ENCODE measurements around the gene PIP5K1C.

PIP5K1C gene

GRCh38 chr19:3617463-3617862 is 82.8 kb downstream of the PIP5K1C start:
- H3K4me3 Mint-ChIP-seq, result no peak overlapping the region
- peaks cover 9% of the 10 kb centered on the region for H3K4me1 Mint-ChIP-seq (ENCODE audit: low read depth)
- H3K36me3 Mint-ChIP-seq, result no peaks in the 10 kb centered on the region
- no peak overlapping the region for H3K27ac Mint-ChIP-seq
- H3K9me3 Mint-ChIP-seq (ENCODE audit: low read depth), result no peaks in the 10 kb centered on the region
- no peaks in the 10 kb centered on the region for H3K27me3 Mint-ChIP-seq

- Mint-ChIP-seq H3K4me3 (no peak overlapping the region), H3K36me3 (no peaks in the 10 kb centered on the region), H3K4me1 (ENCODE audit: low read depth) (peaks cover 9% of the 10 kb centered on the region), H3K9me3 (ENCODE audit: low read depth) (no peaks in the 10 kb centered on the region), H3K27ac (no peak overlapping the region), H3K27me3 (no peaks in the 10 kb centered on the region)
Observed at GRCh38 chr19:3615524-3616135, 84.6 kb downstream of the PIP5K1C start.

GRCh38 chr19:3614858-3615505 is 85.3 kb downstream of the PIP5K1C start:
- no peaks in the 10 kb centered on the region for H3K9me3 Mint-ChIP-seq (ENCODE audit: low read depth)
- H3K27ac Mint-ChIP-seq, result no peak overlapping the region
- H3K4me3 Mint-ChIP-seq, result no peak overlapping the region
- peaks cover 9% of the 10 kb centered on the region for H3K4me1 Mint-ChIP-seq (ENCODE audit: low read depth)
- H3K36me3 Mint-ChIP-seq, result no peaks in the 10 kb centered on the region
- no peaks in the 10 kb centered on the region for H3K27me3 Mint-ChIP-seq

DNA sequence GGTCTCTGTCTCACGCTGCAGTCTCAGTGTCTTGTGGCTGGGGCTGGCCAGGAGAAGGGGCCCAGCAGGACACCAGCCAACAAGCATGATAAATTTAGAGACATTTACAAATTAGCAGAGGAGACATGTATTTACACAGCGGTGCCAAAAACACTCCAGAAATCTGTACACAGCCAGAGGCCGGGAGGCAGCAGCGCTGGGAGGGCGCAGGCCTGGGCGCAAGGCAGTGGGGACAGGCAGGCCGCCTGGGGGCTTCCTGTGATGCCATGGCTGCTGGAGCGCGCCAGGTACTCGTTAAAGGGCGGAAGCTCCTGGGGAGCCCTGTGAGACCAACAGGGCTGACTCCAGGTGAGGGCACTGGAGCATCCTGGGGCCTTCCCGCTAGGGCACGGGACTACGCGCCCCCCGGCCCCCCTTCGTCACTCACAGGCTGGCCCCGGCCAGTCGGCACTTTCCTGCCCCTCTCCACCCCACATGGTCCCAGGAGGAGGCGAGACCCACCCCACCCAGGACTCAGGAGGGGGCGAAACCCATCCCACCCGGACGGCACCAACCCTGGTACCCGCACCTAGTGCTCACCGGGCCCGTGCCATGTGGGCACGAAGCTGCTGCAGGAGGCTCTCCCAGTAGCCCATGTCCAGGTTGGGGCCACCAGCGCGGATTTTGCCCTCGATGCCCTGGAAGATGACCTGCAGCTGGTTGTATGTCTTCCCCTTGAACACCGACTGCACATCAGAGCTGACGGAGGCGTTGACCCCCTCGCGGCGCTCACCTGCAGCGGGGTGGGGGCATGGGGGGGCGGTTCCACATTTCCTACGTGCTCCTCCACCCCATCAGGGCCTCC is 86.2 kb downstream of the PIP5K1C start:
- no peak overlapping the region for H3K4me3 Mint-ChIP-seq
- H3K36me3 Mint-ChIP-seq, result no peaks in the 10 kb centered on the region
- H3K27me3 Mint-ChIP-seq, result no peaks in the 10 kb centered on the region
- no peak overlapping the region for H3K27ac Mint-ChIP-seq
- H3K4me1 Mint-ChIP-seq (ENCODE audit: low read depth), result peaks cover 9% of the 10 kb centered on the region
- no peaks in the 10 kb centered on the region for H3K9me3 Mint-ChIP-seq (ENCODE audit: low read depth)

DNA sequence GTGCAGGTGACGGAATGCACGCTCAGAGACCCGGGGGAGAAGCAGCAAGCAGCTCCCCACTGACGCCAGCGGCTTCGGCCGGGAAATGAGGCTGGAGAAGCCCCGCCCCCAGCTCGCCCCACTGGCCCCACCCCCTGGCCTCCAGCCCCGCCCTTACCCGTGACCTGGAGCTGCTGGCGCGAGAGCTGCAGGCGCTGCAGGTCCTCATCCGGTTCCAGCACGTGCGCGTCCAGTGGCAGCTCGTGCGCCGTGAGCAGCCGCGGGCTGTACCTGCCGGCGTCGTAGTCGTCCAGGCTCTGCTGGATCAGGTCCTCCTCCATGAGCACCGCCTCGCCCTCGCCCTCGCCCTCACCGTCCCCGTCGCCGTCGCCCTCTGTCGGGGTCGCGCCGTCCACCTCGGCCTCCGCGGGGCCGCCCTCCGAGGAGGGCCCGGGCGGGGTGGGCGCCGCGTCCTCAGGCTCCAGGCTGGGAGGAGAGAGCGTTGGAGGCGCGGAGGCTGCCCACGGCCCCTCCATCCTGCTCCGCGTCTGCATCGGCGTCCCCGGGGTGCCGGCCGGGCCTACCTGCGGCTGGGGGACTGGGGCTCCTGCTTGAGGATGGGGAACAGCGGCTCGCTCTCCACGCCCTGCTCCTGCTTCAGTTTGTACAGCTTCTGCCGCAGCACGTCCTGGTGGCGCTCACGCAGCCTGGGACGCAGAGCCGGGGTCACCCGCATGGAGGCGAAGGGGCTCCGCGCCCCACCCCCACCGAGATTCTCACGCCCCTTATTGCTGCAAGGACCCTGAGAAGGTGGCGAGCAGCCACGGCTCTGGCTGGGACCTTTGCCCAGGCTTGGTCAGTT is 87.1 kb downstream of the PIP5K1C start:
- no peaks in the 10 kb centered on the region for H3K9me3 Mint-ChIP-seq (ENCODE audit: low read depth)
- no peak overlapping the region for H3K4me3 Mint-ChIP-seq
- H3K27ac Mint-ChIP-seq, result no peak overlapping the region
- H3K36me3 Mint-ChIP-seq, result no peaks in the 10 kb centered on the region
- peaks cover 13% of the 10 kb centered on the region for H3K4me1 Mint-ChIP-seq (ENCODE audit: low read depth)
- no peaks in the 10 kb centered on the region for H3K27me3 Mint-ChIP-seq

DNA sequence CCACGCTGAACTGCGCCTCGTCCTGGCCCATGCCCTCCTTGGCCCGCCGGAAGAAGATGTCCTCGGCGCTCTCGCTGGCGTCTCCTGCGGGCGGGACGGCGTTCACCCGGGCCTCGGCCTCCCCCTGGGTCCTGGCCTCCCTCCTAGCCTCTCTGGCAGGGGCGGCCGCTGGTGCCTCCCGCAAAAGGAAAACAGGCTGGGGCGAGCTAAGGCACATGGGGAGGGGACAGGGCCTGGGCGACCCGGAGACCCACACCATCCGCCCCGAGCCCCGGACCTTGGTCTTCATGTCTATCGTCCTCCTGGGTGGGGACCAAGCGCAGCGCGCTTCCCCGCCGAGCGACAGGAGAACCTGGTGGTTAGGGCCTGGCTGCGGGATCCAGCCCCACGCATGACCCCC is 87.9 kb downstream of the PIP5K1C start:
- Mint-ChIP-seq H3K36me3 (no peaks in the 10 kb centered on the region), H3K4me1 (ENCODE audit: low read depth) (peaks cover 12% of the 10 kb centered on the region), H3K27me3 (no peaks in the 10 kb centered on the region), H3K4me3 (no peak overlapping the region), H3K9me3 (ENCODE audit: low read depth) (no peaks in the 10 kb centered on the region), H3K27ac (no peak overlapping the region)

GRCh38 chr19:3611841-3612240 is 88.4 kb downstream of the PIP5K1C start:
- no peak overlapping the region for H3K4me3 Mint-ChIP-seq
- no peaks in the 10 kb centered on the region for H3K9me3 Mint-ChIP-seq (ENCODE audit: low read depth)
- H3K36me3 Mint-ChIP-seq, result no peaks in the 10 kb centered on the region
- H3K27me3 Mint-ChIP-seq, result no peaks in the 10 kb centered on the region
- peaks cover 10% of the 10 kb centered on the region for H3K4me1 Mint-ChIP-seq (ENCODE audit: low read depth)
- H3K27ac Mint-ChIP-seq, result no peak overlapping the region

- Mint-ChIP-seq H3K36me3 (no peaks in the 10 kb centered on the region), H3K27me3 (no peaks in the 10 kb centered on the region), H3K4me1 (ENCODE audit: low read depth) (peaks cover 10% of the 10 kb centered on the region), H3K9me3 (ENCODE audit: low read depth) (no peaks in the 10 kb centered on the region), H3K4me3 (no peak overlapping the region), H3K27ac (no peak overlapping the region)
Observed at GRCh38 chr19:3610745-3611717, 89.2 kb downstream of the PIP5K1C start.

DNA sequence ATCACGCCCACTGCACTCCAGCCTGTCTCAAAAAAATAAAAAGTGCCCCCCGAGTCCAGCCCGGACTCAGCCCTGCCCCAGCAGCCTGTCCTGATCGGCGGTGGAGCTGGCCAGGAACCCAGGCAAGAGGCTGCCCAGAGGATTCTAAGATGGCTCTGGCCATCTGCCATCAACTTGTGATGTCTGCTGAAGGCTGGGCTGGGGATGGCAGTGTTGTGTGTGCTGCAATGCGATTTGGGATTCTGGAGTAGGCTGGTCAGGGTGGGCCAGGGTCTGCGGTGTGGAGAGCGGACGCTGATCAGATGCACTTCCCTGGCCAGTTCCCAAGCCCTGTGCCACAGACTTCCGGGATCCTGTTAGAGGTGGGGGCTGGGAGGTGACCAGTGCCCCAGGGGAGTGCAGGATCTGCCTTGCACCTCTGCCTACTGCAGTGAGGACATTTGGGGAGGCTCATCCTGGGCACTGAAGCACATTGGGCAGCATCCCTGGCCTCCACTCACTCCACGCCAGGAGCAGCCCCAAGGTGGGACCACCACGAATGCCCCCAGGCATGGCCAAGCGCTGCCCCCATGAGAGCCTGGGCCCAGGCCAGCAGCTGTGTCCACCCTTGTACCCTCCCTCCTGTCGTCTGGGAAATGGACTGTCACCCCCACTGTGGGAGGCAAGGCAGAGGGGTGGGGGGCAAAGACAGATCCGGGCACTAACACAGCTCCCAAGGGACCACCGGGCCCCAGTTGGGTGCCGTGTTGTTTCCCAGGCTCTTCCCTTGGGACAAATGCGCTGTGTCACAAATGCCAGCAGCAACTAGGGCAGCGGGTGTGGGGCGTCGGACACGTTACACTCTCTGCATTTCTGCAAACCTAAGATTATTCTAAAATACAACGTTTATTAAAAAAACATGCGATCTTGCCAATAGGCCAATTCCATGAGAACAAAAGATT is 90.2 kb downstream of the PIP5K1C start:
- Mint-ChIP-seq H3K4me3 (no peak overlapping the region), H3K27ac (no peak overlapping the region), H3K27me3 (no peaks in the 10 kb centered on the region), H3K36me3 (no peaks in the 10 kb centered on the region), H3K4me1 (ENCODE audit: low read depth) (peaks cover 10% of the 10 kb centered on the region), H3K9me3 (ENCODE audit: low read depth) (no peaks in the 10 kb centered on the region)

GRCh38 chr19:3608750-3609322 is 91.4 kb downstream of the PIP5K1C start:
- no peaks in the 10 kb centered on the region for H3K9me3 Mint-ChIP-seq (ENCODE audit: low read depth)
- H3K4me1 Mint-ChIP-seq (ENCODE audit: low read depth), result peaks cover 10% of the 10 kb centered on the region
- no peak overlapping the region for H3K4me3 Mint-ChIP-seq
- H3K36me3 Mint-ChIP-seq, result no peaks in the 10 kb centered on the region
- no peak overlapping the region for H3K27ac Mint-ChIP-seq
- no peaks in the 10 kb centered on the region for H3K27me3 Mint-ChIP-seq

GRCh38 chr19:3608079-3608641 is 92.1 kb downstream of the PIP5K1C start:
- Mint-ChIP-seq H3K36me3 (no peaks in the 10 kb centered on the region), H3K27ac (no peak overlapping the region), H3K4me1 (ENCODE audit: low read depth) (peaks cover 10% of the 10 kb centered on the region), H3K27me3 (no peaks in the 10 kb centered on the region), H3K4me3 (peak overlapping the region; percentile 63), H3K9me3 (ENCODE audit: low read depth) (no peaks in the 10 kb centered on the region)

- Mint-ChIP-seq H3K27me3 (no peaks in the 10 kb centered on the region), H3K36me3 (no peaks in the 10 kb centered on the region), H3K9me3 (ENCODE audit: low read depth) (no peaks in the 10 kb centered on the region), H3K27ac (no peak overlapping the region), H3K4me3 (peak overlapping the region; percentile 63), H3K4me1 (ENCODE audit: low read depth) (peaks cover 10% of the 10 kb centered on the region)
Observed at GRCh38 chr19:3607303-3608078, 92.8 kb downstream of the PIP5K1C start.
